ENCODE measurements around the gene CHRNA9. TPM values are rescaled to one million over a fixed set of nuclear protein-coding genes. Genes with fewer than 3 reads are reported as not detected.

Gene CHRNA9
- total and polyA plus RNA-seq, 2 experiments from 2014 or later, result 0.50 to 1.6 TPM

GRCh38 chr4:40323866-40324265 is 11.3 kb upstream of the CHRNA9 start:
- no peaks in the 10 kb centered on the region for H4K20me1 ChIP-seq (ENCODE audit: insufficient read depth, poor library complexity, severe bottlenecking)
- H3K9me2 ChIP-seq (replicated peaks; ENCODE audit: insufficient read depth), result no peaks in the 10 kb centered on the region
- no peaks in the 10 kb centered on the region for H3K9me3 ChIP-seq (ENCODE audit: low read depth)
- H3K4me1 ChIP-seq (ENCODE audit: insufficient read depth), result peaks cover 25% of the 10 kb centered on the region
- no peaks in the 10 kb centered on the region for H3K27me3 ChIP-seq
- H2AFZ ChIP-seq, result no peak overlapping the region
- H3K79me2 ChIP-seq, result no peaks in the 10 kb centered on the region
- H3K4me3 ChIP-seq, result no peak overlapping the region
- TF ChIP-seq EZH2phosphoT487 (IDR thresholded peaks at IDR 0.05; ENCODE audit: low read depth, severe bottlenecking, unreplicated experiment) (no peak), CTCF (IDR thresholded peaks at IDR 0.05; ENCODE audit: poor library complexity) (no peak), EZH2 (IDR thresholded peaks at IDR 0.05; ENCODE audit: borderline replicate concordance) (no peak)
- no peak overlapping the region for H3K27ac ChIP-seq
- DNase-seq (ENCODE audit: low spot score), result no peak
- WGBS (ENCODE audit: low lambda C conversion rate, missing lambda C conversion rate), result 68% methylated on average over 2 of the region's 2 CpGs
- H3K36me3 ChIP-seq (replicated peaks; ENCODE audit: insufficient read depth, low read depth), result no peaks in the 10 kb centered on the region
- H3K4me2 ChIP-seq, result no peak overlapping the region

- peak; percentile 87 for DNase-seq (ENCODE audit: low spot score)
- Histone ChIP-seq H3K27ac (no peak overlapping the region), H3K79me2 (no peaks in the 10 kb centered on the region), H3K36me3 (replicated peaks; ENCODE audit: insufficient read depth, low read depth) (no peaks in the 10 kb centered on the region), H3K27me3 (no peaks in the 10 kb centered on the region), H3K9me2 (replicated peaks; ENCODE audit: insufficient read depth) (no peaks in the 10 kb centered on the region), H3K4me3 (no peak overlapping the region), H4K20me1 (ENCODE audit: insufficient read depth, poor library complexity, severe bottlenecking) (no peaks in the 10 kb centered on the region), H3K4me1 (ENCODE audit: insufficient read depth) (peaks cover 21% of the 10 kb centered on the region), H2AFZ (no peak overlapping the region), H3K9me3 (ENCODE audit: low read depth) (no peaks in the 10 kb centered on the region), H3K4me2 (no peak overlapping the region)
- WGBS (ENCODE audit: low lambda C conversion rate, missing lambda C conversion rate), result 8% methylated on average over 2 of the region's 2 CpGs
- TF ChIP-seq CTCF (IDR thresholded peaks at IDR 0.05; ENCODE audit: poor library complexity), result peak; percentile 89
- TF ChIP-seq EZH2phosphoT487 (IDR thresholded peaks at IDR 0.05; ENCODE audit: low read depth, severe bottlenecking, unreplicated experiment), result no peak
- TF ChIP-seq EZH2 (IDR thresholded peaks at IDR 0.05; ENCODE audit: borderline replicate concordance), result no peak
Measured at GRCh38 chr4:40325406-40326019, 9.6 kb upstream of the CHRNA9 start.

- H3K9me3 ChIP-seq (ENCODE audit: low read depth), result no peaks in the 10 kb centered on the region
- H3K27ac ChIP-seq, result no peak overlapping the region
- H3K9me2 ChIP-seq (replicated peaks; ENCODE audit: insufficient read depth), result no peaks in the 10 kb centered on the region
- H3K36me3 ChIP-seq (replicated peaks; ENCODE audit: insufficient read depth, low read depth), result no peaks in the 10 kb centered on the region
- H3K27me3 ChIP-seq, result no peaks in the 10 kb centered on the region
- no peaks in the 10 kb centered on the region for H3K79me2 ChIP-seq
- H3K4me3 ChIP-seq, result no peak overlapping the region
- no peak overlapping the region for H2AFZ ChIP-seq
- TF ChIP-seq EZH2phosphoT487 (IDR thresholded peaks at IDR 0.05; ENCODE audit: low read depth, severe bottlenecking, unreplicated experiment) (no peak), EZH2 (IDR thresholded peaks at IDR 0.05; ENCODE audit: borderline replicate concordance) (no peak)
- H3K4me1 ChIP-seq (ENCODE audit: insufficient read depth), result peaks cover 9% of the 10 kb centered on the region
- DNase-seq (ENCODE audit: low spot score), result no peak
- no peaks in the 10 kb centered on the region for H4K20me1 ChIP-seq (ENCODE audit: insufficient read depth, poor library complexity, severe bottlenecking)
- 64% methylated on average over 4 of the region's 4 CpGs for WGBS (ENCODE audit: low lambda C conversion rate, missing lambda C conversion rate)
- H3K4me2 ChIP-seq, result no peak overlapping the region
Measured at GRCh38 chr4:40327340-40327739, 7.8 kb upstream of the CHRNA9 start.

- no peaks in the 10 kb centered on the region for H4K20me1 ChIP-seq (ENCODE audit: insufficient read depth, poor library complexity, severe bottlenecking)
- no peaks in the 10 kb centered on the region for H3K9me2 ChIP-seq (replicated peaks; ENCODE audit: insufficient read depth)
- peaks cover under 1% of the 10 kb centered on the region for H3K4me1 ChIP-seq (ENCODE audit: insufficient read depth)
- H3K27ac ChIP-seq, result no peak overlapping the region
- no peak overlapping the region for H2AFZ ChIP-seq
- no peak overlapping the region for H3K4me3 ChIP-seq
- no peak for TF ChIP-seq CTCF (IDR thresholded peaks at IDR 0.05; ENCODE audit: poor library complexity)
- no peak for TF ChIP-seq EZH2phosphoT487 (IDR thresholded peaks at IDR 0.05; ENCODE audit: low read depth, severe bottlenecking, unreplicated experiment)
- TF ChIP-seq EZH2 (IDR thresholded peaks at IDR 0.05; ENCODE audit: borderline replicate concordance), result no peak
- H3K79me2 ChIP-seq, result no peaks in the 10 kb centered on the region
- no peaks in the 10 kb centered on the region for H3K36me3 ChIP-seq (replicated peaks; ENCODE audit: insufficient read depth, low read depth)
- no peak for DNase-seq (ENCODE audit: low spot score)
- WGBS (ENCODE audit: low lambda C conversion rate, missing lambda C conversion rate), result 100% methylated on average over 1 of the region's 1 CpG
- no peak overlapping the region for H3K4me2 ChIP-seq
- H3K27me3 ChIP-seq, result no peaks in the 10 kb centered on the region
- no peaks in the 10 kb centered on the region for H3K9me3 ChIP-seq (ENCODE audit: low read depth)
Measured at GRCh38 chr4:40328383-40328782, 6.8 kb upstream of the CHRNA9 start.
